ENCODE data around the gene STUM. TPM values are rescaled to one million over a fixed set of nuclear protein-coding genes. Genes with fewer than 3 reads are reported as not detected.

The STUM gene
- total RNA-seq, 1 donor from 2014 or later = 3.0 TPM

- Histone ChIP-seq H3K9me3 (no peaks in the 10 kb centered on the region), H3K36me3 (no peaks in the 10 kb centered on the region), H3K4me1 (peaks cover 0 to 18% of the 10 kb centered on the region in 2 donors), H3K27ac (no peak overlapping the region), H3K27me3 (no peaks in the 10 kb centered on the region), H3K4me3 (no peak overlapping the region)
- intact Hi-C loops (cut with DNase I) = loop anchor here (2.0 to 10.0 kb wide), 5 partner anchors 62 to 280 kb away; partner anchors contain the start of genes ITPKB and LIN9
- no peak for TF ChIP-seq CTCF (IDR thresholded peaks at IDR 0.05)
- no peak for DNase-seq (ENCODE audit: low spot score in 2 of 2)
These were observed 1.6 kb upstream of the STUM start for GRCh38 chr1:226546926-226547325.

GRCh38 chr1:226547754-226548191 lies 791 bp upstream of the STUM start:
- Histone ChIP-seq H3K9me3 (no peaks in the 10 kb centered on the region), H3K27ac (no peak overlapping the region), H3K36me3 (no peaks in the 10 kb centered on the region), H3K4me3 (peak overlapping the region; percentile 65 to 68), H3K27me3 (no peaks in the 10 kb centered on the region), H3K4me1 (peaks cover 0 to 18% of the 10 kb centered on the region in 2 donors)
- TF ChIP-seq CTCF (IDR thresholded peaks at IDR 0.05) = peak; percentile 73 to 92 (median 90)
- intact Hi-C loops (cut with DNase I) = loop anchor here (2.0 to 10.0 kb wide), 6 partner anchors 21 to 280 kb away; partner anchors contain the start of genes ITPKB and LIN9
- DNase-seq (ENCODE audit: low spot score in 2 of 2) = peak; percentile 30 to 91

- no peak for TF ChIP-seq CTCF (IDR thresholded peaks at IDR 0.05)
- no peak for DNase-seq (ENCODE audit: low spot score in 2 of 2)
- no peaks in the 10 kb centered on the region for H3K9me3 ChIP-seq
- peaks cover 0 to 18% of the 10 kb centered on the region in 2 donors for H3K4me1 ChIP-seq
- H3K27ac ChIP-seq = peak overlapping the region in 1 of 2 donors; percentile 53
- intact Hi-C loops (cut with DNase I) = loop anchor here (2.0 to 10.0 kb wide), 5 partner anchors 19 to 278 kb away; partner anchors contain the start of genes ITPKB and LIN9
- no peaks in the 10 kb centered on the region for H3K27me3 ChIP-seq
- no peaks in the 10 kb centered on the region for H3K36me3 ChIP-seq
- peak overlapping the region; percentile 65 to 68 for H3K4me3 ChIP-seq
These were observed 751 bp downstream of the STUM start for GRCh38 chr1:226549094-226549936.

- peak in 1 of 2 donors; percentile 82 for DNase-seq (ENCODE audit: low spot score in 2 of 2)
- Histone ChIP-seq H3K27me3 (no peaks in the 10 kb centered on the region), H3K27ac (peak overlapping the region in 1 of 2 donors; percentile 53), H3K9me3 (no peaks in the 10 kb centered on the region), H3K4me1 (peaks cover 0 to 18% of the 10 kb centered on the region in 2 donors), H3K36me3 (no peaks in the 10 kb centered on the region), H3K4me3 (peak overlapping the region; percentile 65 to 68)
- TF ChIP-seq CTCF (IDR thresholded peaks at IDR 0.05) = peak; percentile 7 to 37 (median 22)
- intact Hi-C loops (cut with DNase I) = loop anchor here (2.0 to 10.0 kb wide), 5 partner anchors 19 to 277 kb away; partner anchors contain the start of genes ITPKB and LIN9
These were observed 1.5 kb downstream of the STUM start for GRCh38 chr1:226549937-226550671.

GRCh38 chr1:226550672-226551041 lies 2.1 kb downstream of the STUM start:
- intact Hi-C loops (cut with DNase I) = no loop called here
- no peak for TF ChIP-seq CTCF (IDR thresholded peaks at IDR 0.05)
- no peaks in the 10 kb centered on the region for H3K36me3 ChIP-seq
- peaks cover 0 to 18% of the 10 kb centered on the region in 2 donors for H3K4me1 ChIP-seq
- no peaks in the 10 kb centered on the region for H3K9me3 ChIP-seq
- no peak for DNase-seq (ENCODE audit: low spot score in 2 of 2)
- no peak overlapping the region for H3K27ac ChIP-seq
- no peak overlapping the region for H3K4me3 ChIP-seq
- no peaks in the 10 kb centered on the region for H3K27me3 ChIP-seq
